HG03521 (cell line): ENCODE results near the gene PTK6.
"Not testable (repeated sequence)": the region's sequence is repeated elsewhere in the genome, so short reads cannot be mapped to it uniquely, and the experiment has no call there.

Source experiments
- ATAC-seq: cut with Tn5 transposase; IDR thresholded peaks from one replicate; pipeline ENCODE4 v1.9.1; 2021; ENCODE audit warnings: mild to moderate bottlenecking, moderate library complexity; ENCODE audit not compliant: unreplicated experiment

PTK6 gene

DNA sequence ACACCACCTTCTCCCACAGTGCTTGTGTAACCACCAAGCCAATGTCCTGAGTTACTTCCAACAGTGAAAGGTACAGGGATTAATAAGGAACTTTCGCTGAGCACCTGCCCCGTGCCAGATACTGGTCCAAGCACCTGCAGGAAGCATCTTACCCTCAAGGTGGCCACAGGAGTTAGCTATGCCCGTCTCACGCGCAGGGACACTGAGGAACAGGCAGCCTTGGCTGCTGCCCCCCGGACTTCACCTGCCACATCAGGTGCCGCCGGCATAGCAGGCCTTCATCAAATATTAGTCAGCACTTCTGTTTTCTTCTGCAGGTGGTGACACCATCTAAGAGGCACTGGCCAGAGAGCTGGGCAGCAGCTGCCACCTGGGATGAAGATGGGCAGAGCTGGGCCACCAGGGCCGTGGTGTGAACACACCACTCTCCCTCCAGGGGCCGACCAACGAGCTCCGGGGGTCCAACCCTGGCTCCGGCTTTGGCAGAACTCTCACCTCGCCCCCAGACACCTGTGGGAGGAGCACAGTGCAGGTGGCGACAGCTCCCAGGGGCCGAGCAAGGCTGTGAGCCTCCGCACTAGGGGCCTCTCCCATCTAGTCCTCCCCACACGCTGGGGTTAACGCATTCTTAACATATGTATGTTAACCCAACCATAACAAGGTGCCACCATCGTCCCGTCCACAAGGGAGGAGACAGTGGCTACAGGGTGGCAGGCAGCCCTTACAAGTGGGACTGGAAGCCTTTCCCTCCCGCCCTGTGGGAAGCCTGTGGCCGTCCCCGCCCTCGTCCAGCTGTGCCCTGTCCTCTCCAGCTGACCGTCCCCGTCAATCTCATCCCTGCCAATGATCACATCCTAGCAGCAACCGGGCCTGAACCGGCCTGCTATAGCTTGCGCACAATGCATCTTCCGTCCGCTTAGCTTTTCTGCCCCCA lies 19.5 kb downstream of the PTK6 start:
- ATAC-seq, result no peak

DNA sequence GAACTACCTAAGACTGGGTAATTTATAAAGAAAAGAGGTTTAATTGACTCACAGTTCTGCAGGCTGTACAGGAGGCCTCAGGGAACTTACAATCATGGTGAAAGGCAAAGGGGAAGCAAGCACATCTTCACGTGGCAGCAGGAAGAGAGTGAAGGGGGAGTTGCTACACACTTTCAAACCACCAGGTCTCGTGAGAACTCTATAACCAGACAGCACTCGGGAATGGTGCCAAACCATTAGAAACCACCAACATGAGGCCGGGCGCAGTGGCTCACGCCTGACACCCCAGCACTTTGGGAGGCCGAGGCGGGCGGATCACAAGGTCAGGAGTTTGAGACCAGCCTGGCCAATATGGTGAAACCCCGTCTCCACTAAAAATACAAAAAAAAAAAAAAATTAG lies 22.7 kb downstream of the PTK6 start:
- not testable (repeated sequence) for ATAC-seq

DNA sequence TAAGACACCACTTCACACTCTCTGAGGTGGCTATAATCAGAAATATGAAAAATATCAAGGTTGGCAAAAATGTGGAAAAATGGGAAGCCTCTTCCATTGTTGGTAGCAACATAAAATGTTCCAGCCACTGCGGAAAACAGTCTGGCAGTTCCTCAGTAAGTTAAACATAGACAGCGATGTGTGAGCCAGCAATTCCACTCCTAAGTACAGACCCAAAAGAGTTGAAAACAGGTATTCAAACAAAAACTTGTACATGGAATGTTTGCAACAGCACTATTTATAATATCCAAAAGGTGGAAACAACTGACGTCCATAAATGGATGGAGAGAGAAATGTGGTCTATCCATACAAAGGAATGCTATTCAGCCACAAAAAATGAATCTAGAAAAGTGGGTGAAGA lies 24.0 kb downstream of the PTK6 start:
- ATAC-seq, result no peak

DNA sequence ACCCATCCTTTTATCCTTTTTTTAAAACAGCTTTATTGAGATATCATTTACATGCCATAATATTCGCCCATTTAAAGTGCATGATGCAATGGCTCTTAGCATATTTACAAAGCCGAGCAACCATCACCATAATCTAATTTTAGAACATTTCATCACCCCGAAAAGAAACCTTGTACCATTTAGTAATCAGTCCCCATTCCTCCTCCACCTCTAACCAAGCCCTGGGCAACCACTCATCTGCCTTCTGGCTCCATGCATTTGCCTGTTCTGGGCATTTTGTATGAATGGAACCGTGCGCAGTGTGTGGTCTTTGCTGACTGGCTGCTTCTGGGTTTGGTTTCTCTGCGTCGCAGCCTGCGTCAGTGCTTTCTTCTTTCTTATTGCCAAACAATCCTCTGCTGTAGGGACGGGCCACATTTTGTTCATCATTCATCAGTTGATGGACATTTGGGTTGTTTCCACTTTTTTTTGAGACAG lies 28.1 kb downstream of the PTK6 start:
- ATAC-seq, result no peak

DNA sequence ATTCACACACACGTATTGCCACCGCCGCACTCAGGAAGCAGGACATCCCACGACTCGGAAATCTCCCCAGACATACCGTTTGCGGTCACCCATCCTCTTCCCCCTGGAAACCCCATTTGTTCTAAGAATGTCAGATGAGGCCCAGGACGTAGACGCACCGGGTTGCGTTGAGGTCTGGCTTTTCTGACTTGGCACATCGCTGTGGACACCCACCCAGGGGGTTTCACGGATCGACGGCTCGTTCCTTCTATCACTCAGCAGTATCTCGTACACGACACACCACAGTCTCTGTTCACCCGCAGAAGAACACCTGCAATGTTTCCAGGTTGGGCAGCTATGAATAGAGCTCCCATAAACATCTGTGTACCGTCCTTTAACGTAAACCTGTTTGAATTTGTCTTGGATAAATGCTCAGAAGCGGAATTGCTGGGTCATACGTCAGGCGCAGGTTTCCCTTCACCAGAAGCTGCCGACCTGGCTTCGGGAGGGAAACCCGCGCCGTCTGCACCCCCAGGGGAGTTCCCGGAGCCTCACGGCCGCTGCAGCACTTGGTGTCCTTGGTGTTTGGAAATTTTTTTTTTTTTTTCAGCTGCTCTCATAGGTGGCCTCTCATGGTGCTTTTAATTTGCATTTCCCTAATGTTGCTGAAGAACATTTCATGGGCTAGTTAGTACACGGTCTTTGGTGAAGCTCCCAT lies 29.0 kb downstream of the PTK6 start:
- no peak for ATAC-seq

DNA sequence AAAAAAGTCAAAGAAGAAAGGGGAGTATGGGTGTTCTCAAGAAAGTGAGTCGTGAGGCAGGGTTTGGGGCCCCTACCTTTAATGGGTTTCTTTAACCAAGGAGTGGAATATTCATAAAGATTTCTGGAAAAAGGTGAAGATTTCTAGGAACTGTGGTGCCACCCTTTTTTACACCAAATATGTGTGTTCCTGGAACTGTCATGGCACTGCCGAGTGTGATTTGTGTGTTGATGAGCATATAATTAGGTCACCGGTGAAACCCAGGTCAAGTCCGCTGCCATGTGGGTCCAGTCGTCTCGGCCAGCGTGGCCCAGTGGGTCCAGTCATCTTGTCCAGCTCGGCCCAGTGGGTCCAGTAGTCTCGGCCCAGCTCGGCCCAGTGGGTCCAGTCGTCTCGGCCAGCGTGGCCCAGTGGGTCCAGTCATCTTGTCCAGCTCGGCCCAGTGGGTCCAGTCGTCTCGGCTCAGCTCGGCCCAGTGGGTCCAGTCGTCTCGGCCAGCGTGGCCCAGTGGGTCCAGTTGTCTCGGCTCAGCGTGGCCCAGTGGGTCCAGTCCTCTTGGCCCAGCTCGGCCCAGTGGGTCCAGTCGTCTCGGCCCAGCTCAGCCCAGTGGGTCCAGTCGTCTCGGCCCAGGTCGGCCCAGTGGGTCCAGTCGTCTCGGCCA lies 30.0 kb downstream of the PTK6 start:
- ATAC-seq, result no peak

DNA sequence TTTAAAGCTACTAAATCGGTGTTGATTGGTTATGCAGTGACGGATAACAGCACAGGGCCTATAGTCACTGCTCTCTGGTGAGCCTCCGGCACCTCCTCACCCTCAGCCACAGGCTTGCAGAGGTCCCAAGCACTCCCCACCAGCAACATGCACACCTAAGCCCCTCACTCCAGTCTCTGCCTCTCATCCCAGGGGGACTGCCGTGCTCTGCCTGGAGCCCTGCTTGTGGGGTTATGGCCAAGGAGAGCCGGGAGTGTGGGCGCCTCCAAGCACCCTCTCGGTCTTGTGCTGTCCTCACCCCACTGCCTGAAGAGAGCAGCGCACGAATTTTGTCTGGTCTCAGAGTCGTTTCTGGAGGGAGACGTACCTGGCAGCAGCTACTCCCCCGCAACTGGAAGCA lies 31.5 kb downstream of the PTK6 start:
- no peak for ATAC-seq

DNA sequence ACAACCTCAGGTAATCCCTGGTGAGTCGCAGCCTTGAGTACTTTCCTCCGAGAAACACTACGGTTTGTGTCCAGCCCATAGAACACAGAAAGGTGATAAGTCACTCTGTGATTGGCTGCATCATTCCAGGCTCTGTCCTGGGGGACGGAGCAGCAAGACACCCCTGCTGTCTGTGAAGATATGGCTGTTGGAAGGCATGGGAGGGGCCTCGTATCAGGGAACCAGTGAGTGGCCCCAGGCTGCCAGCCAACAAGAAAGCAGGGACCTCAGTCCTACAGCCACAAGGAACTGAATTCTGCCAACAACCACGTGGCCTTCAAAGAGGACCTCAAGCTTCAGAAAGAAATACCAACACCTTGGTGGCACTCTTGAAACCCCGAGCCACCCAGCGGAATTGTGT lies 31.9 kb downstream of the PTK6 start:
- ATAC-seq, result no peak

DNA sequence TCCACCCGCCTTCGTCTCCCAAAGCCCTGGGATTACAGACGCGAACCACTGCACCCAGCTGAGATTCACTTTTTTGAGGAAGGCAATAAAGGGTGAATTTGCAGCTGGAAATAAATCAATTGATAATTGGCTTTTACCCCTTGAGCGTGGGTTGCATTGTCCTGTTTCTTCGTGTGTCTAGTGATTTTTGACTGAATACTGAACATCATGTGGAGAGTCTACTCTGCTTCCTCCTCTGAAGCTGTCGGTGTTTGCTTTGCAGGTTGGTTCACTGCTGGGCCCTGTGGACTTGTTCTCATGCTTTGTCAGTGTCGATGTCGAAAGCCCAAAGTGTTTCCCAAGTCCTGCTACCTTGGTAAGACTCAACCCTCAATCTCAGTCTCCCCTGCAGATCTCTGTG lies 32.5 kb downstream of the PTK6 start:
- no peak for ATAC-seq

DNA sequence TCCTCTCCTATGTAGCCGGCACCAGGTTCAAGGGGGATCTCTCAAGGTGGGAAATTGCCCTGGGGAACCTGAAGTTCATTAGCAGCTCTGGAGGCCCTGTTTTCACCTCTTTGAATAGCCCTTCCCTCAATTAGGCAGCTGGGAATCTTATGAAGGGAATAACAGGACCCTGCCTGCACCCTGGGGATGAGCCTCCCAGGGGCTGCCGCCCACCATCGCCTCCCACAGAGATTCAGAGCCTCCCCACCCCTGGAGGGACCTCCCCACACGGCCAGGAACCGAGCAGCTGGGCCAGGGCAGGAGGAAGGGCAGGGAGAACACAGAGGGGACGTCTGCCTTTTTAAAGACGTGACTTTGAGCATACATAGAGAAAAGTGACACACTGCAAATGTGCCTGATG lies 33.7 kb downstream of the PTK6 start:
- no peak for ATAC-seq

DNA sequence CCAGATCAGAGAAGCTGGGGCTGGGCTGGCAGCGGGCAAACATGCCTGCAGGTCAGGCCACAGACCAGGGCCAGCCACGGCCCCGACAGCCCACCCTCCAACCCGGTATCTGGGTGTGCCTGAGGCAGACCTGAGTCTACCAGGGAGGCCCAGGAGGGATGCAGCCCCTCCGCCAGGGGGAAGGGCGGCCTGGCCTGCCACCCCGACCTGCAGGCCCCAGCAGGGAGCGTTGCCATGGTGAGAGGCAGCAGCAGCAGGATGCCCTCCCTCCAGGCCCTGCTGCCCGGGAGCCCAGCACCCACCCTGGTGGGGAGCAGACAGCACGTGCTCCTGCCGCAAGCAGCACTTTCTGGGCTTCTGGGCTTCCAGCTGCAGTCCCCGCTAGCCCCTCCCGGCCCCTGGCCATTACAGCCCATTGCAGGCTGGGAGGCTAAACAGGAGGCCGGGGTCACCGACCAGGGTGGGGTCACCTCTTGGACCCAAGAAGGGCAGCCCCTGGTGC lies 34.5 kb downstream of the PTK6 start:
- no peak for ATAC-seq

DNA sequence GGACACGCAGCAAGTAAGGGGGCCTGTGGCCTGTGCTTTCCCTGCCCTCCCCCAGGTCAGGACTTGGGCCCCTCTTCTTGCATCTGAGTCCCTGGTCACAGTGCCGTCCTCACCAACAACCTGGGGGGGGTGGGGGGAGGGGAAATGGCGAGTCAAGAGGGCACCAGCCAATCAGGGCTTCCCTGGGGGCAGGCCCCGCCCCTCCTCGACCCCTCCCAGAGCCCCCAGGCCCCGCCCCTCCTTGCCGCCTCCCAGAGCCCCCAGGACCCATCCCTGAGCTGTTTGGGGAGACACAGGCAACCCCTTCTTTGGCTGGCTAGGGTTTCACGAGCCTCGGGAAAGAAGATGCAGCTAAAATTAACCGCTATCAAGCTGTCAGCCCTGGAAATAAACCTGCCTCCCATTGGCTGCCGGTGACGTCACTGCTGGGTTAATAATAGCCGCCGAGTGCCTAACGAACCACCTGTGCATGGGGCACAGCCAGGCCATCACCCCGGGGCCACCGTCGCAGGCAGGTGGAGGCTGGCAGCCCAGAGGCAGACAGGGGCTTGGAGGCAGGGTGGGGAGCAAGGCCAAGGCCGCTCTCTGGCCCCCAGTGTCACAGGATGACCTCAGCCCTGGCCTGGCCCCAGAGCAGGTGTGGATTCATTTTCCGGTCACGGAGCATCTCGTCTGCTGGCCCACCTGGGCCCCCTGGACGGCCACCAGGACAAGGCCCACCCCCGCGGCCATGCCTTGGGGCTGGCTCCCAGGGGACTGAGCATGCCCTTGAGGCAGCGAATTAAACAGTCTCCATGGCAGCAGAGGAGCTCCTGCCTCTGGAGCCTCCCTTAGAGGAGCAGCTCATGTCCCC lies 35.1 kb downstream of the PTK6 start:
- ATAC-seq, result no peak

DNA sequence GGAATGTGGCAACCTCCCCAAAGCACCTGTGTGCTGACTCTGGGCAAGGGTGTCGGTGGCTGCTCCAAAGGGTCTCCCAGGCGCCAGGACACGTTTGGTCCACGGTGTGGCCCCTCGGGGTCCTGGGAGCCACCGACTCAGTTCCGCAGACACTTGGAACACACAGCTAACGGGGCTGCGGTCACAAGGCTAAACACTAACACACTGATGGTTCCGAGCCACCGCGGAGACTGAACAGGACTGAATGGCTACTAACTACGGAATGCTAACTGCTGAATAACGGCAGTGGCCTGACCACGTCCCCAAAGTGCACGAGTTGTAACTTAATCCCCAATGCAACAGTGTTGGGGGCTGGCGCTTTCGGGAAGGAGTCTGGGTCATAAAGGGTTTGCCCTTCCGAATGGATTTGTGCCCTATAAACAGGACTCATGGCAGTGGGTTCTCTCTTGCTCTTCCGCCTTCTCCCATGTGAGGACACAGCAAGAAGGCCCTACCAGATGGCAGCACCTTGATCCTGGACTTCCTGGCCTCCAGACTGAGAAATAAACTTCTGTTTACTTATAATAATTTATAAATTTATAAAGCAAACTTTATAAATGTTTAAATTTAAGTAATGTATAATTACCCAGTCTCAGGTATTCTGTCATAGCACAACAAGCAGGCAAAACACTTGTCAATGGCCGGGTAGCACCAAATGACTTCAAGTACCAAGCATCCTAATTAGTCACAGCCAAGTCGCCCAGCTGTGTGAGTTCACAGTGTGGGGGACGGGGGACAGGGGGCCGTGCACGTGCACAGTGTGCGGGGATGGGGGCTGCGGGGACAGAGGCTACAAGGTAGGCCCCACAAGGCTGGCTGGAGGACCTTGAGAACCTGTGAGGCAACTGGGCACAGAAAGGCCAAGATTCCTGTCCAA lies 36.0 kb downstream of the PTK6 start:
- no peak for ATAC-seq

DNA sequence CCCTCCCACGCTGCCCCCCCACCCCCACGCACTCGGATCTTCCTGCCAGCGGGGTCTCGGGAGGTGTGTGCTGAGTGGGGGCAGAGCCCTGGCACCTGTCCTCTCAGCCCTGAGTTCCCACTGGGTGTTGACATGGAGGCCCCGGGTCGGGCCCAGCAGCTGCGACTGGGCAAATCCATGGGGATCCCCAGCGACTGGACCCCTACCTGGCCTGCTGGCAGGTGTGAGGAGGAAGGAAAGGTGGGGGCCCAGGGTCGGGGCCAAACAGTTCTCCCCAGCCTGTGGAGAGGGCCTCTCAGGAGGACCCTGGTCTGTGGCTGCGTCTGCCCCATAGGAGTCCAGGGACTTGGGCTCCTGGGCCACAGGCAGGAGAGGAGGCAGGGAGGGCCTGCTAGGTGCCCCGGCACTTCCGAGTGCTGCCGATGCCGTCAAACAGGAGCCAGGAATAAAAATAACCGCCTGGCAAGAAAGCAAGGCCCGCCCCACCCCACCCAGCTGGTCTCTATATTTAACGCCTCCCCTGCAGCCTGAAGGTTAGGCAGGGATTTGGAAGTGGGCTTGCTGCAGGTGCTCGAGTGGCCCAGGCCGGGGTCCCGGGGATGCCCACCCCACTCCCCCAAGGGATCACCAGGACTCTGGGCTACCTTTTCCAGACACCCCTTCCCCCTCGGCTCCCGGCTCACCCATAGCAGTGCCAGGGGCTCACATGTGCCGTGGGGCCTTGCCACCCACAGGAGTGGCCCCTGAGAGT lies 36.9 kb downstream of the PTK6 start:
- no peak for ATAC-seq

DNA sequence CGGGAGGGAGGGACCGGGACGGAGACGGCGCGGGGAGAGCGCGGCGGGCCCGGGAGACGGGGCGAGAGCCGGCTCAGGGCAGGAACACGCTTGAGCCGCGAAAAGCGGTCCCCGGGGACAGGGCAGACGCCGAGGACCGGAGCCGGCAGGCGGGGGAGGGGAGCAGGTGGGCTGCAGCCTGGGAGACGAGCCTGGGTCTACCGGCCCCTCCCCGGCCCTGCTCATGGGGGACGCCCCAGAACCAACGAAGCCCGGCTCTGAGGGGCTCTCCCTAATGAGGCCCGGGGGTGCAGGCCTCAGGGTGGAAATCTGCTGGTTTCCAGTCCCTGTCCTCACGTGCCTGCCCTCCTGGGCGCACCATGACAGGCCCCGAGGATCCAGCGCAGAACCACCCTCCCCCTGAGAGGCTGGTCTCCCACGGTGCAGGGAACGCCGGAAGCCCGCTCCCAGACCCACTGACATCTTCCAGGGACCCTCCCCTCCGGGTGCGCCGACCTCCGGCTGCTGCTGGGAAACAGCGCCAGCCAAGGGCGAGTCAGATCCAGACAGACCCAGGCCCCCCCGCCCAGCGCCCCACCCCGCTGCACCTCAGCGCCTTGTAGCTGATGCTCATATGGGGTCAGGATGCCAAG lies 37.7 kb downstream of the PTK6 start:
- no peak for ATAC-seq

DNA sequence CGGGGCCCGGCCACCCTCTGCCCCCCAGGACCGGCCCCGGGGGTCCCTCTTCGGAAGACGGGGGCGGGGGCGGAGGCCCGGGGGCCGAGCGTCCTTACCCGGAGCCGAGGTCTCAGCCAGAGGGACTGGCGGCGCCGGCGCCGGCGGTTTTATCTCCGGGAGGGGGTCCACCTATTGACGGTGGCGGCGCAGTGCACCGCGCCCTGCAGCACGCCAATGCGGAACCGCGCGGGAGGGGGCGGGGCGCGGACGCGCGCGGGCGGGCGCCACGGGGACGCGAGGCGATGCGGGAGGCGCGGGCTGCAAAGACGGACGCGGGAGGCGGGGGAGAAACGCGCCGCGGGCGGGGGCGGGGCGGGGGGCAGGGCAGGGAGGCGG lies 38.2 kb downstream of the PTK6 start, which contains the start of gene EEF1A2:
TSS of gene EEF1A2 (minus strand) at position 124 of the 378 bp plus-strand sequence. CDS start 1,320 bp downstream, outside the sequence.
- ATAC-seq, result no peak

DNA sequence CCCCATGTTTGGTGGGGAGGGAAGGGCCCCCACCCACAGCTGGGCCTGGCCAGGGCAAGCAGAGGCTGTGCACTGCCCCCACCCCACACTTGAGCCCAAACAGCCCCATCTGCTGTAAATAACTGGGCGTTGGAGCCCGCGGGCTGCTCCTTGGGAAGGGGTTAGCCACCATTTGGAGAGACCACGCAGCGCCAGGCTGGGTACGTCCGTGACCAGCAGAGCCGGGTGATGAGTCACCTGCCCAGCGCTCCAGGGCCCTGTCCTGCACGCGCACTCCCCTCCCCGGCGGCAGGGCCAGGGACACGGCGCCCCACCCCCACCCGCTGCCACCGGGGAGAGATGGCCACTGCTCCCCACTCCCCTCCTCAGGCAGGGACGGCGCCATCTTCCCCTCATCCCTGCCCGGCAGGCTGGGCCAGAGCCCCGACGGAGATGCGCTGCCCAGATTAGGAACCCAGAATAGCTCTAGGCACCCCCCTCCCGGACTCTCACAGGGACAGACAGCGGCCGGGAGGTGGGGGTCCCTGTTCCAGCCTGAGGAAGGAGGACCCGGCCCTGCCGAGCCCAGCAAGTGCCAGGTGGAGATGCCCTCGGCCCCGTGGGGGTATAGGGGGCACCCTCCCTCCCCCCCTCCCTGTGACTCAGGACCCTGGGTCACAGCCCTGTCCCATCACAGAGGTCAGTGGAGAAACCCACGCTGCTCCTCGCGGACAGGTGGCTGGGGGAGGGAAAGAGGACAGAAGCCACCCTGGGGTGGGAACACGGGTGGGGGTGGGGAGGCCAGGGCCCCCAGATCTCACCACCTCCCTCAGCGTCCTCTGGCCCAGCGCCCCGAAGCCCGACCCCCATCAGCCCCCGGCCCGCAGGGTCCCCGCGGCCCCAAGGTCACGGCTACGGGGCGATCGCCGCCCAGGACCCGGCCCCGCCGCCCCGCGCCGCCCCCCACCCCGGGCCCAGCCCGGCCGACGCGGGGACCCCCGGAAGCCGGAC lies 38.9 kb downstream of the PTK6 start:
- ATAC-seq, result no peak
